Stimulated activated CD4-positive, alpha-beta T cell treated with anti-CD3 and anti-CD28 coated beads, Interleukin-1b, Interleukin-23, amount 100 ng/mL, for 4 hours (primary cell): ENCODE measurements around the gene C14orf180.

Experiments used
- DNase-seq, 2 donors: peaks; one replicate each; pipeline ENCODE4 v3.0.0-alpha.2; 2020; ENCODE audit warnings: low read depth in 2 of 2

The C14orf180 gene

DNA sequence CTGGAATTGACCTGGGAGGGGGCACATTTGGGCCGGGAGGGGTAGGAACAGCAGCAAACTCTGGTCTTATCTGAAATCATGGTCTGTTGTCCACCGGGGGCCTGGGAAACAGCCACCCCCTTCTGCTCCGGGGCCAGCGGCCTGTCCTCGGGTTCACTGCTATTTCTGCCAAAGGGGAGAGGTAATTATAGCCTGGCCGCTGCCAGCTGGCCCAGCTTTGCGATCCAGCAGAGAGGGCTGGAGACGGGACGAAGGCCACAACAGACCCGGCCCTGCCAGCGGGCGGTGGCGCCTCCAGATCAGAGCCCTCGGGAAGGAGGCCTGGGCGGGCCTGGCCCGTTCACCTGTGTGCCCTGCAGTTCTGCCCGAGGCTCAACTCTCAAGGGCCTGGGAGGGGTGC lies at the start of gene C14orf180:
Gene C14orf180 (plus strand): TSS at position 258 of the 400 bp plus-strand sequence. CDS start 6,667 bp downstream, outside the sequence.
- DNase-seq: no peak

DNA sequence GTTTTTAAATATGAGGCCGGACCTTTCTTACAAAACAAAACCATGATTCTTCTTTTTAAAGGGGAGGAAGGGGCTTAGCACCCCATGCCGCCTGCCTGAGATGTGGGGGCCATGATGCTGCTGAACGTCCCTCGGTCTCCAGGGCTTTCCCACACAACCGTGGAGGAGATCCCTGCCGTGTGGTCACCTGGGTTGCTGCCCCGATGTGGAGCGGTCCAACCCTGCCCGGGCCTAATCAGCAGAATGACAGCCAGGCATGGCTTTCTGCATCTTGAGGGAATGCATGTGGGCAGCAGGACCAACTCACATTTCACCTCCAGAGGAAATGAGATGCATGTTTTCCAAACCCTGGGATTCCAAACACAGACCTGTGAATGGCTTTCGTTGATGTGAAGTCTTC lies 48.9 kb upstream of the C14orf180 start:
- no peak for DNase-seq

DNA sequence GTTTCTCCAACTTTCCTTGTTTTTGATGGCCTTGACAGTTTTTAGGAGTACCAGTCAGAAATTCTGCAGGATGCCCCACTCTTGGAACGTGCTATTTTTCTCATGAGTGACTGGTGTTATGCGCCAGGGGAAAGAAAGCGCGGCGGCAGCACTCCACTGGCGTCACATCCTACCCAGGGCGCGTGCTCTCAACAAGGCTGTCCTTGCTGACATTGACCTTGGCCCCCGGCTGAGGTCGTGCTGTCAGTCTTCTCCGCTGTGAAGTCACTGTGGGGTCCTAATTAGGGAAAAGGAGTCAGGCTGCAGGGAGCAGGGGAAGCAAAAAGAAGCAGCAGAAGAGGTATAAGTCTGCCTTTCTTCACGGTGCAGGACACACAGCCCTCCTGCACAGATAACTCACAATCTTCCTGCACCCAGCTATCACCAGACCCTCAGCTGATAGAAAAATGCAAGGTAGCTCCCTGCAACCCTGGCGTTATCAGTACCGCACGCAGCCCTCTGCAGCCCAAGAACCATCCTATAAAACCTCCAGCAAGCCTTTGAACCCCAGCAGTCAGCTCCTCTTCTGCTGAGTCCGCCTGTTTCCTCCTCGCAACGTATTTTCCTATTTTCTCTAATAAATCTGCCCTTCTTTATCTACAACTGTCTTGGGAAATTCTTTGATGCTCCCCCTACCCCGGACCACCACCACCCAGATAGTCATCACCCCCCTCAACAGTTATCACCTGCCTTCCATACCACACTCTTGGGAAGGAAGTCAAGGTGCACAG lies 48.0 kb upstream of the C14orf180 start:
- DNase-seq: no peak

DNA sequence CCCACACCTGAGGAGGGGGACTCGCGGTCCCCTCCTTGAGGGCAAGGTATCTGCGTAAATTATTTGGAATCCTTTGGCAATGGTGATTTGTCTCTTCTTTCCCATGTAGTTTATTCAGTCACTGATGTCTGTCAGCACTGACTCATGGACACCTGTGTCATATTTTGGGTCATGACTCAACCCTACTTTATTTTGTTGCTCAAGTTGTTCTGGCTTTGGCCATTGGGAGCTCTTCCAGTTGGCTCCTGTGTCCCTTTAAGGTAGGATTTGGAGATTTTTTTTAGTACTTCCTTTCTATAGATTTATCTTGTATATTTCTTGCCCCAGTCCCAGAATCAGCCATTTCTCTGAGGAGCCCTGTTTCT lies 47.4 kb upstream of the C14orf180 start:
- no peak for DNase-seq

DNA sequence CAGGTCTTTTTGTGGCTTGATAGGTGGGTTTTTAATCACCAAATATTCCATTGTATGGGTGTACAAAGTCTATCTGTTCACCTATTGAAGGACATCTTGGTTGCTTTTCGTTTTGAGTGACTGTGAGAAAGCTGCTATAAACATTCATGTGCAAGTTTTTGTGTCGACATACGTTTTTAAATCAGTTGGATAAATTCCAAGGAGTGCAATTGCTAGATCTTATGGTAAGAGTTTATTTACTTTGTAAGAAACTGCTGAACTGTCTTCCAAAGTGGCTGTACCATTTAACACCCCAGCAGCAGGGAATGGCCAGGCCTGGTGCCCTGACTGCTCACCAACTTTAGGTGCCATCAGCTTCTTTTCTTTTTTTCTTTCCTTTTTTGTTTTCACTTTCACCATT lies 45.5 kb upstream of the C14orf180 start:
- no peak for DNase-seq

DNA sequence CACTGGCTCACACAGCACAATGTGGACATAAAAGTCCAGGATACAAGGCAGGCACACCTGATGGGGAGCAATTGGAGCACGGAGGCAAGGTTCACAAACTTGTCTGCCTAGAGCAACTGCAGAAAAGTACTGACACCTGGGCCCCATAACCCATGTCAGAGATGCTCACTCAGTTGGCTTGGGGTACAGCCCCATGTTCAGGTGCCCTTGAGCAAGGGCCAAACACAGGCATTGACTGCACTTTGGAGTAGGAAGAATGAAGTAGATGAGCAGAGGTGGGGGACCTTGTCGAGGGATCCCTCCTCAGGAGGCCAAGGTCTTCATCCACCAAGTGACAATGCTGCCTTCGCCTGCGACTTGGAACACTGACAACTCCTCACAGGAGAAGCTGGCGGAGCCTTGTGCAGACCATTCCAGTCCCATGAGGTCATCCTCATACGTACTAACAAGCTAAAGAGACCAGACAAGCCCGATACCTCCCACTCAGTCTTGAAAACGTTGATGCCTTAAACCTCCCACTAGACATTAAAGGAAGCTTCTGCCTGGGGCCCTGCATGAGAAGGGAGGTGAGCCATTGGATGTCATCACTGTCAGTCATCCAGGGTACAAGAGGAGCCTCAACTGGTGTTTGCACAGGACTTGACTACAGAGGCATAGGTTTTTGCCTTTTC lies 42.5 kb upstream of the C14orf180 start:
- DNase-seq: no peak

DNA sequence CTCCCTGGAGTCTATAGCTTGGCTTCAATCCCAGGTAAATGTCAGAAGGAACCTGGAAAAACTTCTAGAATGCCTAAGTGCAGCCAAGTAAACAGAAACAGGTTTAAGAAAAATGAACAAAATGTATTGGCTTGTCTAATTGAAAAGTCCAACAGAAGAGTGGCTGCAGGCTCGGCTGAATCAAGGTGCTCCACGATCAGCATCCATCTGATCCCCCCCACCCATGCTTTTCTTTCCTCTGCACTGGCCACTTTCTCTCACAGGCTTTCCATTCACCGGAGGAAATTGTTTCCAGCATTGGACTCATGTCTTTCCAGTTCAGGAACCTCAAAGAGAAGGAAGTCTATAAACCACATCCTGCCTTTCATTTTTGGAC lies 42.0 kb upstream of the C14orf180 start:
- DNase-seq: no peak

DNA sequence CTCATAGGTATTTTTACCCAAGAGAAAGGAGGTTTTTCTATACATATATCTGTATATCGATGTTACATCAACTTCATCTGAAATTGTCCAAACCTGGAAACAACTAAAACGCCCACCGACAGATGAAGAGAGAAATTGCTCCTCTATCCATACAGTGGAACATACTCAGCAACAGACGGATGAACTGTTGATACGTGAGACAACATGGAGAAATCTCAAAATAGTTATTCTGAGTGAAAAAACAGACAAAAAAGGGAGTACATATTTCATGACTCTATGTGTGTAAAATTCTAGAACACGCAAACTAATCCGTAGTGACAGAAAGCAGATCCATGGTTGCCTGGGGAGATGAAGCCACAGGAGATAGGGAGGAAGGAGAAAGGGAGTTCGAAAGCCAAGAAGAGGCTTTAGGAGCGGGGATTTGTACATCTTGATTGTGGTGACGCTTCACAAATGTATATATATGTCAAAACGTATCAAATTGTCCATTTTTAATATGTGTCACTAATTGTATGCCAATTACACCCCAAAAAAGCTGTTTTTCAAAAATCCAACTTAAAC lies 37.6 kb upstream of the C14orf180 start:
- DNase-seq: no peak

DNA sequence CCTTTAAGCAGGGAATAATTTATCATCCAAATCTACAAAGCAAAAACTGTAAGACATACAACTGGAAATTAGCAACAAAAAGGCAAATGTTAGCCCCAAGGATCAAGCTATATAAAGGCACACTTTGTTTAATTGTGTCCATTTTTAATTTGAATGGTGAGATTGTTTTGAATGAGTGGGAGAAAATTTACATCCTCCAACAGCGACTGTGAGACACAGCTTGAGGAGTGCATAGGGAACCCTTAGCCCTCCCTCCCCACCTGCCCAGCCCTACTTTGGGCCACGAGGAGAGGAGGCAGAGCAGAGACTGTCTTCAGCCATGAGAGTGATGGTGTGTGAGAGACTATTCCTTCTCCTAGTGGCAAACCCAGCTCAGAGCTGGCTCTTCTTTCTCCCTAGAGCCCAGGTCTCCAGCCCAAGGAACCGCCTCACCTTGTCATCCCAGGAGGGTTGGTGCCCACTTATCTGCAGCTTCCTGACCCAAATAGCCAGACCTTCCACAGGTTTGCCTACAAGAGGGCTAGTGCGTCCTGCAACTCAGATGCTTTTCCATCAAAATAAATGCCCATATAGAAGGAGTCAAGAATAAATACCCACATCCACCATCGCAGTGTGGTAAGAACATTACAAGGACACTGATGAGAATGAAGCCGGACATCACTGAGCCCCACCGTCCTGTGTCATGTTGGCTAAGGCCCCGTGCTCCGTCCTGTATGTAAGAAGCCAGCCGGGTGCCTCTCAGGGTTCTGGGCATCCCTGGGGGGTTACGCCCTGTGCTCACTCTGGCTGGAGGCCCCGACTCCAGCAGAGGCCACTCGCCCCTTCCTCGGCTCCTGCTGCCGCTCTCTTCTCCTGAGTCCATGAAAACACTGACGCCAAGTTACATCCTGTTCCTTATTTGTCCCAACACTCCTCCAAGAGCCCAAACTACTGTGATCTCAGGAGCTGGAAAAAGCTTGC lies 36.4 kb upstream of the C14orf180 start:
- no peak for DNase-seq

DNA sequence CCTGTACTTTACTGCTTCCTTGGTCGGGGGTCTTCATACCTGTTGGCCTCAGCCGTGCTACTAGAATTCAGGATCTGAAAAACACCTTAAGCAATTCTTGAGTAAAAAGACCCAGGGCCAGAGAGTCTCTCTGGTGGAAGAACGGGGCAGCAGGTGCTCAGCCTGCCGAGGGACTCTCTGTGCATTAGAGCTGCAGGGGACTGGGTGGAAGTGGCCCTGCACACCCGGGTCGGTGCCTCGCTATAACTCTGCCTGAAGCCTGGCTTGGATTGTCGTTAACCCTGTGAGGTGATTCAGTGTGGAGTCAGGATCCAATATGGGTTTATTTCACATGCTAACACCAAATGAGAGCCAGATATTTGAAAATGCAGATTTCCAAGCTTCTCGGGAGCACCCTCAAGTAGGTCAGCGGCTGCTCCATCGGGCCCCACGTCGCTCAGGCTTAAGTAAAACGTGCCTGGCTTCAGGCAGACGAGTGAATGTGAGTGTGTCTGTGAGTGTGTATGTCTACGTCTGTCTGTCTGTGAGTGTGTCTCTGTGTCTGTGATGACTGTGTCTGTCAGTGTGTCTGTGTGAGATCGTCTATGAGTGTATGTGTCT lies 35.1 kb upstream of the C14orf180 start:
- no peak for DNase-seq

DNA sequence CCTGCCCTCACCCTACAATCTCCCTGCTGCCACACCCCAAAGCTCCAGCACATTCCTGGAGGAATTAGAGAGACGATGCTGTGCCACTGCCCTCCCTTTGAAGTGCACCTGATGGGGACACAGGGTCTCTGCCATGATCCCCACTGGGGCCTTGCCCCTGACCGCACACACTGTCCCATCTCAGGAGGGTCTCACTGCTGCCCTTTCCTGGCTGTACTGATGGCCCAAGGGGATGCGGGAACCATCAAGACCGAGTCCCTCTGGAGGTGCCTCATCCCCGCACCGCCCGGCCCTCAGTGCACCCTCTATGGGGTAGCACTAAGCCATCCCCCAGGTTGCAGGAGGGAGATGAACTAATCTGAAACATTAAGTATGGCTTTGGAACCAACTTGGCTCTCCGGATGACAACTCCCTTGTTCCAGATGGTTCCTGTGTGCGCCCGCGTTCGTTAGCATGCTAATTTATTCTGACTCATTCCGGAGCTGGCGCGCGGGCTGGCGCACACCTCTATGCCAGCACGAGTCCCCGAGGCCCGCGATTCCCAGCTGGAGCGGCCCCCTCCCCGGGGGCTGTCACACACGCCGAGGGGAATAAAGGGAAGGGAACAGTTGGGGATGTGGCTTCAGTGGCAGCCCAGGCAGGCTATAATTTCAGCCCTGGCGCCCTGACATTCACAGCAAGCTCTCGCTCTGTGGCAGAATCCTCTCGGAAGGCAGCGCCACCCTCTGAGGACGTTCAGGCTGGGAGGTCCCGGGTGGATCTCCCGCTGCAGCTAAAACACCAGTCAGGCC lies 34.2 kb upstream of the C14orf180 start:
- DNase-seq: no peak

DNA sequence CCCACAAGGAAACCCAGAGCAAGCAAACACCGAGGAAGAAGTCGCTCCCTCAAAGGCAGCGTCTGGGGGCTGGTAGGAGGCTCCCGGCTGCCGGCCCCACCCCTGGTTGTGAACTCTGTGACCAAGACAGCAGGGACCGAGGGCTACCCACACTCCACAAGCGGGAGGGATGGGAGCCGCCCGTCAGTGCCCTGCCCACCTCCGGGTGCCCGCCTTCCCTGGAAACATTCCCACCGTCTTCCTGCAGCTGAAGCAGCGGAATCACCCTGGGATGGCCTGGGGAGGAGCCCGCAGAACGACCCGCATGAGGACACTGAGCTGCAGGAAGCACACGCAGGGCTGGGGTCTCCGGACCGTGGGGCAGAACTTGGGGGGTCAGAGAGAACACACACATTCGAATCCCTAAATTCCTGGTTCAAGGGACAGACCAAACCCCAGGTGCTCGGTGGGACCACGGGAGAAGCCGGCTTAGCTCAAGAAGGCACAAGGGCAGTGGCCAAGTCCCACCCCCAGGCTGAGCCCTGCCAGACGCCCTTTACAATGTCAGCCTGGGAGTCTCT lies 33.5 kb upstream of the C14orf180 start:
- DNase-seq: no peak

DNA sequence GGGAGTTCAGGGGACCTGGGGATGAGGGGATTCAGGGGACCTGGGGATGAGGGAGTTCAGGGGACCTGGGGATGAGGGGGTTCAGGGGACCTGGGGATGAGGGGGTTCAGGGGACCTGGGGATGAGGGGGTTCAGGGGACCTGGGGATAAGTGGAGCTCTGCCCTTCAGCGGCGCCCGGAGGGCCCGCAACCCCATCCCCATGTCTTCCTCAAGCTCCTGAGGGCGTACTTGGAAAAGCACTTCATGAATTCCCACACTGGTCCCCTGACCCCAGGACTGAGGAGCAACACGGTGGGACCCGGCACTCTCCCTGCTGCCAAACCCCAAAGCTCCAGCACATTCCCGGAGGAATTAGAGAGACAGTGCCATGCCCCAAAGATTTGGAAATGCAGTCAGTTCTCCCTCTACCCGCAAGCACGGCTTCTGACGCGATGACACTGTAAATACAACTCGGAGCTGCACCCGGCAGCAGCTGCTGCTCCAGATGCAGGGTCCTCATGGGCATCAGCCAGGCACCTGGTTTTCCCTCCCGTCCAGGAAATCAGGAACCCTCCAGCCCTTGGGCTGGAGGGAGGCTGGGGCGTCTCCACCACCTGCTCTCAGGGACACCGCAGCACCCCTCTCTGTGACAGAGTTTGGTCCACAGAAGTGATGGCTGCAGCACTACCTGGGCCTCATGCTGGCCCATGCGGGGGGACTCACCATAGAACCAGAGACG lies 32.8 kb upstream of the C14orf180 start:
- no peak for DNase-seq

DNA sequence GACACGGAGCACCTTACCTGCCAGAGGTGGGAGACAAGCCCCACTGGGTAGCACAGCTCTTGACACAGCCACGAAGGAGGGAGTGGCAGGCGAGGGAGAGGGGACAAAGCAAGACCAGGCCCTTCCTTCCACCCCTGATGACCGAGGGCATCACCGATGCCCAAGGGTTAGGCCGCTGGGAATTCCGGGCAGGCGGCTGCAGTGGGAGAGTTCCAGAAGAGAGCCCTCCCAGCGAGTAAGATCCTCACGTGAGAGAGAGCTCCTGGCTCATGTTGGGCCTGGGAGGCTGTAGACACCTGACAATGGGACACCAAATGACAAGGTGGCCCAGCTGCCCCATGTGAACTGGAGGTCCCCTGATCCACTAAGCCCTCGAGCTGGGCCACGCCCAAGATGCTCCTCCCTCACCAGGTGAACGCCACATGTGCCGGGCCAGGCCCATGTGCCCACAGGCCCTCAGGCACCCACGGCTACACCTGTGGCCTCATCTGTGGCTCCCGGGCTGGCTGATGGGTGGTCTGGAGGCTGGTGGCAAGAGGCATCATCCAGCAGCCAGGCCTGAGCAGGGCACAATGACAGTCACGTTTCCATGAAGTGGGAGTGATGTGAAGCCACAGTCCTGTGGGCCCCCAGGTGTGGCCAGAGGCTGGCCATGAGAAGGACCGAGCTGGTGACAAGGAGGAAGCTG lies 32.1 kb upstream of the C14orf180 start:
- DNase-seq: no peak

DNA sequence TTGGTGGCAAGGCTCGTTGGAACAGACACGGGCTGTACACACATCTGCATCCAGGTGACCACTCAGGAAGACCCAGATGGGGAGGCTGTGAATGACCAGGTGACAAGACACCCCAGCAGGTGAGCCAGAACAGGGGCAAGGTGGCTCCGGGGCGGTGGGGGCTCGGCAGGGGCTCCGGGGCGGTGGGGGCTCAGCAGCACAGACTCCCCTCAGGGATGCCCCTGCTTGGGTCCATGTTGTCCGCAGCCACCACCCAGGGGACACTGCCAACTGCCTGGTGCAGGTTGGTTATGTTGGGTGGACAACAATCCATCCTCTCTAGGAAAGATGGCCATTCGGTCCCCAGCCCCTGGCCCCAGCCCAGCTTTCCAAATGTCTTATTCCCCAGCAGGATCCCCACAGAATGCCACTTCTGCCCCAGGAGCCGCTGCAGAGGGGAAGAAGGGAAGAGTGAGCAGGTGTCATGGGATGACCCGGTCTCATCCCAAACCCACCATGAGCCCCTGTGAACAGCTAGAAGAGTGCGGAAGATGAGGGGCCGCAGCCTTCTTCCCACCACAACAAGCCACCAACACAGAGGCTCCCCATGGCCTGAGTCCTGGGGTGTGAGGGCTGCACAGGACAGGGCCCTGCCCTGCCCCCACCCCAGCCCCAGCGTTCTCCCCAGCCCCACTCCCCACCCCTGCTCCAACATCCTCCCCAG lies 31.4 kb upstream of the C14orf180 start:
- DNase-seq: no peak

DNA sequence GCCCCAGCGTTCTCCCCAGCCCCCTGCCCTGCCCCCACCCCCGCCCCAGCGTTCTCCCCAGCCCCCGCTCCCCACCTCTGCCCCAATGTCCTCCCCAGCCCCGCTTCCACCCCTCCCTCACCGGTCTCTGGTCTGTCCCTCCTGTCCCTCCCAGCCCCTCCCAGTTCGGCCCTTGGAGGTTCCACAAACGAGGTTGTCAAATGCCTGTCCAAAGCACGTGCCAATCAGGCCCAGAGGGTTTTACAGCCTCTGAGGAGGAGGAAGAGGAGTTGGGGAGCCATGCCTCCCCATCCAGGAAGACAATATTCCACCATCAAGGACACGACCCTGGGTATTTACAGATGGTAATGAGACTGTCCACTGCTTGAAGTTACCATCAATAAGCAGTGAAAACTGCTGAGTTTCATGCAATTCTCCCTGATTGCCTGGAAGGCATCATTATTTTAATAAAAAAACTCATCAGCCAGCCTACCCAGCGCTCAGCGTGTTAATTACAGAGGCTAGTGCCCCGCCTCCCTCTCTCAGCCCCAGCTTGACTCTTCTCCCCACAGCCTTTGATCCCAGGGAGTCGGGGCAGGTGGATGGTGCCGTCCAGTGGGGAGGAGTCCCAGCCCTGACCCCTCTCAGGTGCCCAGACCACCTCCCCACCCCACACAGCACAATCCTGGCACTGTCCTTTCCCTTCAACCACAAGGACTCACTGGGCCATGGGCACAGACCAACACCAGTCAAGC lies 30.6 kb upstream of the C14orf180 start:
- DNase-seq: no peak

DNA sequence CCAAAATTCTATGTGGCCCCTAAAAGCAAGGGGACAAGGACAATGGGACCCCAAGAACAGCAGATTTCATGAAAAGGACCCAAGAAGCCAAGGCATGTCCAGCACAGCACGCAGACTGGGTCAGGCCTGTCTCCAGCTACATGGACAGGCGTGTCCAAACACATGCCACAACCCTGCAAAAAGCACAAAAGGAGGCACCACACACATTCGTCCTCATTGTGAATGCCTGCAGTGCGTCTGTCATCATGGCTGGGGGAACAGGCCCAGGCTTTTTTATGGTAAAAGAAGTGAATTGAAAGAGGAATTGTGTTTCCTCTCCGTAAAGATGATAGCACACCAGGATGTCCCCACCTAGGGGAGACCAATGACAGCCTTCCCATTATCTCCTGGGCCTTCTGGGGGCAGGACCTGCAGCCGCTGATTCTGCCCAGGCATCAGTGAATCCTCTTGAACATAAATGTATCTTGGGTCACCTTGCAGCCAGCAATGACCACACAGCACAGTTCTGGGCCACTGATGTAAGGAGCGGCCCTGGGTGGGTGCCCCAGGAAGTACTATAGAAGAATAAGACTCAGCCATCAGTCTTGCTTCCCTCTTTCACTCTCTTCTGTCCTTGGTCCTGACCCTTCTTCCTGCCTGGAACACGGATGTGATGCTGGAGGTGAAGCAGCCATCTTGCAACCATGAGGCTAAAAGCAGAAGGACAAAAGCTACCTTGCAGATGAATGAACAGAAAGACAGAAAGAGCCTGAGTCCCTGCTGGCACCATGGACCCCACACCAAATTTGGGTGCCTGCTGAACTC lies 29.8 kb upstream of the C14orf180 start:
- no peak for DNase-seq
